ENCODE measurements around the gene ARPIN.
"Not testable (repeated sequence)": the region's sequence is repeated elsewhere in the genome, so short reads cannot be mapped to it uniquely, and the experiment has no call there.

ARPIN gene

GRCh38 chr15:89947385-89947784 is 34.6 kb upstream of the ARPIN start:
- no peaks in the 10 kb centered on the region for H3K27me3 ChIP-seq (ENCODE audit: insufficient read depth, low read length, poor library complexity)

DNA sequence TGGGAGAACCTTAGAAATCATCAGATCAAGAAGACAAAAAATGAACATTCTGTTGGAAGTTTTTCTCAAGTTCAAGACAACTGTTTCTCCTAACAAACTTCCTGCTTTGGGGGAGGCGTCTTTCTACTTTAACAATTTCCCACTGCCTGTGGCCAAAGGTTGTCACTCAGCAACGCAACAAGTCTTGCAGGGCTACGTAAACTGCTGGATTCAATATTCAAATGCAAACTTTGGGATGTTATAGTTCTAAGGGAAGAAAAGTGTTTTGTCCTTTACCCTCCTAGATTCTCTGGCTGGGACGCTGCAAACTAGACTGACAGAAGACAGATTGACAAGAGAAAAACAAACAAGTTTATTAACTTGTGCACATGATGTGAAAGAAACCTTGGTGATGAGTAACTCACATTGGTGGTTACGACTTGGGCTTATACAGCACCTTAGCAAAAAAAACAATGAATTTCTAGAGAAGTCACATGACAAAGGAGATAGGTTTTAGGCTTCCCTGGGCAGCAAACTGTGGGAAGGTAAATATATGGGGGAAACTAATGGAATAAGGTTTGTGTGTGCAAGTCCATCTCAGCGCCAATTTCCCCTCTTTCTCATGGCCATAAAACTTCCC is 34.0 kb upstream of the ARPIN start:
- H3K23ac ChIP-seq (ENCODE audit: low read length), result no peak overlapping the region
- H3K27me3 ChIP-seq (ENCODE audit: insufficient read depth, low read length, poor library complexity), result no peaks in the 10 kb centered on the region
- no peak overlapping the region for H3K4me3 ChIP-seq (ENCODE audit: low read length)
- no peak overlapping the region for H3K4ac ChIP-seq (ENCODE audit: low read depth, low read length)
- H3K4me1 ChIP-seq (ENCODE audit: control insufficient read depth, low read depth, low read length), result no peaks in the 10 kb centered on the region
- no CpG with 5 or more reads among the region's 6 CpGs for WGBS (ENCODE audit: extremely low coverage, insufficient coverage, low lambda C conversion rate)
- H3K18ac ChIP-seq (ENCODE audit: low read length), result no peak overlapping the region
- H3K36me3 ChIP-seq (ENCODE audit: control insufficient read depth, insufficient read depth, low read length), result no peaks in the 10 kb centered on the region
- no peaks in the 10 kb centered on the region for H3K79me1 ChIP-seq (ENCODE audit: low read length)
- no peak overlapping the region for H3K9ac ChIP-seq (ENCODE audit: low read length)
- no peak overlapping the region for H3K56ac ChIP-seq (ENCODE audit: low read length)
- no peak overlapping the region for H2BK5ac ChIP-seq (ENCODE audit: low read length)
- no peaks in the 10 kb centered on the region for H3K79me2 ChIP-seq (ENCODE audit: control insufficient read depth, insufficient read depth, low read length)
- H2BK120ac ChIP-seq (ENCODE audit: low read depth, low read length), result no peak overlapping the region
- no peak overlapping the region for H3K27ac ChIP-seq (ENCODE audit: low read depth, low read length)
- DNase-seq, result no peak
- no peak overlapping the region for H3K4me2 ChIP-seq (ENCODE audit: low read length)
- no peak overlapping the region for H2AK5ac ChIP-seq (ENCODE audit: low read length)
- no peak overlapping the region for H2BK15ac ChIP-seq (replicated peaks; ENCODE audit: low read depth)
- H4K8ac ChIP-seq (ENCODE audit: low read depth, low read length), result no peak overlapping the region
- no peak overlapping the region for H4K5ac ChIP-seq (ENCODE audit: low read length)

More at GRCh38 chr15:89947385-89947784, 34.6 kb upstream of the ARPIN start:
- Histone ChIP-seq H3K4ac (ENCODE audit: low read depth, low read length) (no peak overlapping the region), H4K8ac (ENCODE audit: low read depth, low read length) (no peak overlapping the region), H2AK5ac (ENCODE audit: low read length) (no peak overlapping the region), H3K18ac (ENCODE audit: low read length) (no peak overlapping the region), H3K36me3 (ENCODE audit: control insufficient read depth, insufficient read depth, low read length) (no peaks in the 10 kb centered on the region), H3K79me1 (ENCODE audit: low read length) (no peaks in the 10 kb centered on the region), H3K4me2 (ENCODE audit: low read length) (no peak overlapping the region), H3K4me1 (ENCODE audit: control insufficient read depth, low read depth, low read length) (no peaks in the 10 kb centered on the region), H3K4me3 (ENCODE audit: low read length) (no peak overlapping the region), H3K56ac (ENCODE audit: low read length) (no peak overlapping the region), H2BK5ac (ENCODE audit: low read length) (no peak overlapping the region), H4K5ac (ENCODE audit: low read length) (no peak overlapping the region), H3K79me2 (ENCODE audit: control insufficient read depth, insufficient read depth, low read length) (no peaks in the 10 kb centered on the region), H3K27ac (ENCODE audit: low read depth, low read length) (no peak overlapping the region), H3K23ac (ENCODE audit: low read length) (no peak overlapping the region), H2BK120ac (ENCODE audit: low read depth, low read length) (no peak overlapping the region), H2BK15ac (replicated peaks; ENCODE audit: low read depth) (no peak overlapping the region), H3K9ac (ENCODE audit: low read length) (no peak overlapping the region)
- no peak for DNase-seq
- WGBS (ENCODE audit: extremely low coverage, insufficient coverage, low lambda C conversion rate), result no CpG with 5 or more reads among the region's 3 CpGs

DNA sequence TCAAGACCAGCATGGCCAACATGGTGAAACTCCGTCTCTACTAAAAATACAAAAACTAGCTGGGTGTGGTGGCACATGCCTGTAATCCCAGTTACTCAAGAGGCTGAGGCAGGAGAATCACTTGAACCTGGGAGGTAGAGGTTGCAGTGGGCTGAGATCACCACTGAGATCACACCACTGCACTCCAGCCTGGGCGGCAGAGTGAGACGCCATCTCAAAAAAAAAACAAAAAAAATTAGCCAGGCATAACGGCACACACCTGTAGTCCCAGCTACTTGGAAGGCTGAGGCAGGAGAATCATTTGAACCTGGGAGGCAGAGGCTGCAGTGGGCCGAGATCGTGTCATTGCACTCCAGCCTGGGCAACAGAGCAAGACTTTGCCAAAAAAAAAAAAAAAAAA is 31.0 kb upstream of the ARPIN start:
- not testable (repeated sequence) for H3K56ac ChIP-seq (ENCODE audit: low read length); DNase-seq; H3K36me3 ChIP-seq (ENCODE audit: control insufficient read depth, insufficient read depth, low read length); H3K9ac ChIP-seq (ENCODE audit: low read length); H2BK15ac ChIP-seq (replicated peaks; ENCODE audit: low read depth); H4K5ac ChIP-seq (ENCODE audit: low read length); H3K27ac ChIP-seq (ENCODE audit: low read depth, low read length); H3K23ac ChIP-seq (ENCODE audit: low read length); H3K79me1 ChIP-seq (ENCODE audit: low read length); H2BK5ac ChIP-seq (ENCODE audit: low read length); H2AK5ac ChIP-seq (ENCODE audit: low read length); H3K79me2 ChIP-seq (ENCODE audit: control insufficient read depth, insufficient read depth, low read length); H3K4me2 ChIP-seq (ENCODE audit: low read length); H3K4me1 ChIP-seq (ENCODE audit: control insufficient read depth, low read depth, low read length); H3K27me3 ChIP-seq (ENCODE audit: insufficient read depth, low read length, poor library complexity); H4K8ac ChIP-seq (ENCODE audit: low read depth, low read length); H3K4me3 ChIP-seq (ENCODE audit: low read length); H3K18ac ChIP-seq (ENCODE audit: low read length); H3K4ac ChIP-seq (ENCODE audit: low read depth, low read length); H2BK120ac ChIP-seq (ENCODE audit: low read depth, low read length)
- WGBS (ENCODE audit: extremely low coverage, insufficient coverage, low lambda C conversion rate), result no CpG with 5 or more reads among the region's 6 CpGs

DNA sequence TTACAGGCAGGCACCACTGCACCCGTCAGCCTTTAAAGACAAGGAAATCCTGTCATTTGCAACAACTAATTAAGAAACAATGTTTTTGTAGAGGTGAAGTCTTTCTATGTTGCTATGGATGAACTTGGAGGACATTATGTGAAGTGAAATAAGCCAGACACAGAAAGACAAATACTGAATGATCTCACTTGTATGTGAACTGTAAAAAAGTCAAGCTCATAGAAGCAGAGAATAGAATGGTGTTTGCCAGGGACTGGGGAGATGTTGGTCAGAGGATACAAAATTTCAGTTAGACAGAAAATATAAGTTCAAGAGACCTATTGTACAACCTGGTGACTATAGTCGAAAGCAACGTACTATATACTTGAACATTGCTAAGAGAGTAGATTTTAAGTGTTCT is 27.2 kb upstream of the ARPIN start:
- no peaks in the 10 kb centered on the region for H3K27me3 ChIP-seq (ENCODE audit: insufficient read depth, low read length, poor library complexity)
- no peak overlapping the region for H2BK120ac ChIP-seq (ENCODE audit: low read depth, low read length)
- H3K4me3 ChIP-seq (ENCODE audit: low read length), result no peak overlapping the region
- no peak overlapping the region for H3K18ac ChIP-seq (ENCODE audit: low read length)
- no peaks in the 10 kb centered on the region for H3K79me2 ChIP-seq (ENCODE audit: control insufficient read depth, insufficient read depth, low read length)
- H2BK15ac ChIP-seq (replicated peaks; ENCODE audit: low read depth), result no peak overlapping the region
- H3K36me3 ChIP-seq (ENCODE audit: control insufficient read depth, insufficient read depth, low read length), result no peaks in the 10 kb centered on the region
- H3K4me1 ChIP-seq (ENCODE audit: control insufficient read depth, low read depth, low read length), result no peaks in the 10 kb centered on the region
- no peaks in the 10 kb centered on the region for H3K79me1 ChIP-seq (ENCODE audit: low read length)
- H4K8ac ChIP-seq (ENCODE audit: low read depth, low read length), result no peak overlapping the region
- H3K4me2 ChIP-seq (ENCODE audit: low read length), result no peak overlapping the region
- H3K23ac ChIP-seq (ENCODE audit: low read length), result no peak overlapping the region
- no peak overlapping the region for H2AK5ac ChIP-seq (ENCODE audit: low read length)
- no peak overlapping the region for H3K56ac ChIP-seq (ENCODE audit: low read length)
- no peak overlapping the region for H4K5ac ChIP-seq (ENCODE audit: low read length)
- H2BK5ac ChIP-seq (ENCODE audit: low read length), result no peak overlapping the region
- no peak for DNase-seq
- no CpG with 5 or more reads among the region's 3 CpGs for WGBS (ENCODE audit: extremely low coverage, insufficient coverage, low lambda C conversion rate)
- no peak overlapping the region for H3K27ac ChIP-seq (ENCODE audit: low read depth, low read length)
- H3K4ac ChIP-seq (ENCODE audit: low read depth, low read length), result no peak overlapping the region
- H3K9ac ChIP-seq (ENCODE audit: low read length), result no peak overlapping the region

DNA sequence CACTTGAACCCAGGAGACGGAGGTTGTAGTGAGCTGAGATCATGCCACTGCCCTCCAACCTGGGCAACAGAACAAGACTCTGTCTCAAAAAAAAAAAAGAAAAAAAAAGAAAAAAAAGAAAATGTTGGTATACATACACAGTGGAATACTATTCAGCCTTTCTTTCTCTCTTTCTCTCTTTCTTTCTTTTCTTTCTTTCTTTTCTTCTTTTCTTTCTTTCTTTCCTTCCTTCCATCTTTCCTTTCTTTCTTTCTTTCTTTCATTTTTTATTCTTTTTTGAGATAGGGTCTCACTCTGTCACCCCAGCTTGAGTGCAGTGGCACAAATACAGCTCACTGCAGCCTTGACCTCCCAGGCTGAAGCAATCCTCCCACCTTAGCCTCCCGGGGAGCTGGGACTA is 26.6 kb upstream of the ARPIN start:
- not testable (repeated sequence) for H3K4me2 ChIP-seq (ENCODE audit: low read length); H3K36me3 ChIP-seq (ENCODE audit: control insufficient read depth, insufficient read depth, low read length); H3K18ac ChIP-seq (ENCODE audit: low read length); H3K4me1 ChIP-seq (ENCODE audit: control insufficient read depth, low read depth, low read length); H3K23ac ChIP-seq (ENCODE audit: low read length); H2BK5ac ChIP-seq (ENCODE audit: low read length); H3K27ac ChIP-seq (ENCODE audit: low read depth, low read length); H2BK15ac ChIP-seq (replicated peaks; ENCODE audit: low read depth); H3K9ac ChIP-seq (ENCODE audit: low read length); H3K79me1 ChIP-seq (ENCODE audit: low read length); DNase-seq; H3K4ac ChIP-seq (ENCODE audit: low read depth, low read length); H2AK5ac ChIP-seq (ENCODE audit: low read length); H3K4me3 ChIP-seq (ENCODE audit: low read length); H4K8ac ChIP-seq (ENCODE audit: low read depth, low read length); H3K79me2 ChIP-seq (ENCODE audit: control insufficient read depth, insufficient read depth, low read length); H2BK120ac ChIP-seq (ENCODE audit: low read depth, low read length); H3K56ac ChIP-seq (ENCODE audit: low read length); H4K5ac ChIP-seq (ENCODE audit: low read length); H3K27me3 ChIP-seq (ENCODE audit: insufficient read depth, low read length, poor library complexity)
- WGBS (ENCODE audit: extremely low coverage, insufficient coverage, low lambda C conversion rate), result no CpG with 5 or more reads among the region's 2 CpGs
